NCI-H748 (cell line): ENCODE results near the gene THAP6.

Experiments used
- DNase-seq: peaks from one replicate; lab custom pipeline; 2025; ENCODE audit not compliant: unreplicated experiment; lab: John Stamatoyannopoulos, UW

The THAP6 gene

DNA sequence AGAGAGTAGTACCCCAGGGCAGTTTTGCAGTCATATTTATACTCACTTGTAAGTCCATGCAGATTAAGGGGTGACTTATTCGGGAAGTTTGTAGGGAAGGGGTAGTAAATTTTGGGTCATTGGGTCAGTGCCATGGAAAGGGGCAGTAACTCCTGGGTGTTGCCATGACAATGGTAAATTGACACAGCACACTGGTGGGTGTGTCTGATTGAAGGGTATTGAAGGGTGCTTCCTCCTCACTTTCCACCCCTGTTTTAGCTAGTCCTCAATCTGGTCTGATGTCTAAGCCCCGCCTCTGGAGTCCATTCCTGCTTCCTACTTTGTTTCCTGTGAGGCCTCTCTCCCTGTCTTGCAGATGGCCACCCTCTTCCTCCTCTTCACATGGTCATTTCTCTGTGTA, 53.5 kb downstream of the THAP6 start:
- no peak for DNase-seq
